Activated effector memory CD4-positive, alpha-beta T cell treated with Interleukin-2 at 50 U/mL for 16 hours (primary cell): ENCODE measurements around the gene KIF5A.
"Not testable (repeated sequence)": the region's sequence is repeated elsewhere in the genome, so short reads cannot be mapped to it uniquely, and the experiment has no call there.

Source experiments
- DNase-seq: peaks from one replicate; pipeline ENCODE4 v3.0.0-alpha.2; 2020

Gene KIF5A

DNA sequence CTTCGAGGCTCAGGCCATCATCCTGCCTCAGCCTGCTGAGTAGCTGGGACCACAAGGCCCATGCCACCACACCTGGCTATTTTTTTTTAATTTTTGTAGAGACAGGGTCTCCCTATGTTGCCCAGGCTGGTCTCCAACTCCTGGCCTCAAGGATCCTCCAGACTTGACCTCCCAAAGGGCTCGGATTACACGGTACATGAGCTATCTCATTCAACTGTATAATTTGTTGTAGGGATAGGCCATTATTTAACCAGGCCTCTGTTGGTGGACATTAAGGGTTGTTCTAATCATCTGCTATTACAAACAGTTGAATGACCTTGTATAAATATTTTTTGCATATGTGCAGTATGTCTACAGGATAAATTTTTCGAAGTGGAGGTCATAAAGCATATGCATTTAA lies 9.0 kb downstream of the KIF5A start:
- no peak for DNase-seq

DNA sequence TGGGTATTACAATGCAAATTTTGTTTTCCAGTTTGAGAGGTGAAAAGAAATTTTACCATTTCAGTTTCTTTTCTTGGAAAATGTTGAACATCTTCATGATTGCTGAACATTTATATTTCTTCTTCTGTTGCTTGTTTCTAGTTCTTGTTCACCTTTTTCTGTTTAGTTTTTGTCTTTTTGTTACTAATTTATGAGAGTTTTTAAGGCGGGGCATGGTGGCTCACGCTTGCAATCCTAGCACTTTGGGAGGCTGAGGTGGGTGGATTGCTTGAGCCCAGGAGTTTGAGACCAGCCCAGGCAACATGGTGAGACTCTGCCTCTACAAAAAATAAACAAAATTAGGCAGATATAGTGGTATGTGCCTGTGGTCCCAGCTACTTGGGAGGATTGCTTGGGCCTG lies 10.7 kb downstream of the KIF5A start:
- no peak for DNase-seq

DNA sequence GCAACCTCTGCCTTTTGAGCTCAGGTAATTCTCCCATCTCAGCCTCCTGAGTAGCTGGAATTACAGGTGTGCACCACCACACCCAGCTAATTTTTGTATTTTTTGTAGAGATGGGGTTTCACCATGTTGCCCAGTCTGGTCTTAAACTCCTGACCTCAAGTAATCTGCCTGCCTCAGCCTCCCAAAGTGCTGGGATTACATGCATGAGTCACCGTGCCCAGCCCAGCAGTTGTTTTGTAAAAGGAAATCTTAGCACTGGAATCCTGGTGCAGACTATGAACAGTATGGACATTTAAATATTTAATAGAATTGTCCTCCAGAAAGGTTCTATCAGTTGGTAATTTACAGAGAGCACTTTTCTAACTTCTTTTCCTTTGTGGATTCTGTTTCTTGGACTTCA lies 11.3 kb downstream of the KIF5A start:
- not testable (repeated sequence) for DNase-seq

DNA sequence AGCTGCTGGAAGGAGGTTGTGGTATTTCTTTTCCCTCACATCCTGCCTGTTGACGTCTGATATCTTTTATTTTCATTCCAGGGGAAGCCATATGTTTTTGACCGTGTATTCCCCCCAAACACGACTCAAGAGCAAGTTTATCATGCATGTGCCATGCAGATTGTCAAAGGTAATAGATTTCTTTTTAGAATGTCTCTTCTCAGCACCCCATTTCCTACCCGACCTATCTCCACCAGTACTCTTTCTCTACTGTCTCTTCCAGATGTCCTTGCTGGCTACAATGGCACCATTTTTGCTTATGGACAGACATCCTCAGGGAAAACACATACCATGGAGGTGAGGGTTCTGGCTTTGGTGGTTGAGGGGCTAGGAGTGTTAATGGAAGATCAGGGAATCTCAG lies 13.5 kb downstream of the KIF5A start:
- DNase-seq = no peak

DNA sequence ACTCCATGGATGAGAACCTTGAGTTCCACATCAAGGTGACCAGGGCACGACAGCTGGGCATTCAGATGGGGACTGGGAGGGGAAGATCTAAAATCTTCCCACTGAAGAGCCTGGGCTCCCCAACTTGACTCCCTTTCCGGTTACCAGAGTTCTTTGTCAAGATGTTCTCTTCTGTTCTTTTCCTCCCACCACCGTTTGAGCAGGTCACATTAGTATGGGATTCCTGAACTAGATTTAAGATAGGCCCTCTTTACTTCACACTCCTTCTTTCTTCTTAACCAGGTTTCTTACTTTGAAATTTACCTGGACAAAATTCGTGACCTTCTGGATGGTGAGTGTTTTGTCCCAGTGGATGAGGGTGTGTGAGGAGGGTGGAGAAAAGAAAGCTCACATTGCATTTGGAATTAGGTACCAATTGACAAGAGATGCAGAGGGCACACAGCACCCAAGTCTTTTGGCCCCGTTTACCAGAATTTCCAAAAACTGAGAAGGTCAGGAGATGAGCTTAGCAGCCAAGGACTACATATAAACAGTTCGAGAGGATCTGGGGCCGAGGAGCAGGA lies 14.4 kb downstream of the KIF5A start:
- no peak for DNase-seq

DNA sequence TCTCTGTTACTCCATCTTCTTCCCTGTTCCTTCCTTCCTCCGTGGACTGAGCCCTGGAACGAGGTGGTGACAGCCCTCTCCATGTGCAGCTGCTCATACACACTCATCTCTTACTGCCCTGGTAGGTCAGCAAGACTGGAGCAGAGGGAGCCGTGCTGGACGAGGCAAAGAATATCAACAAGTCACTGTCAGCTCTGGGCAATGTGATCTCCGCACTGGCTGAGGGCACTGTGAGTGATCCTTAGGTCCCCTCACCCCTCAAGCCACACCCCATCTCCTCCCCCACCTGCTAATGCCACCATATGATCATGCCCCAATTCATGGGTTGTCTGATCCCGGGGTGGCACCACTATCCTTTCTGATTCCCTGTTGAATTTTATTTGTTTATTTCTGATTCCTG lies 19.0 kb downstream of the KIF5A start:
- DNase-seq = no peak

DNA sequence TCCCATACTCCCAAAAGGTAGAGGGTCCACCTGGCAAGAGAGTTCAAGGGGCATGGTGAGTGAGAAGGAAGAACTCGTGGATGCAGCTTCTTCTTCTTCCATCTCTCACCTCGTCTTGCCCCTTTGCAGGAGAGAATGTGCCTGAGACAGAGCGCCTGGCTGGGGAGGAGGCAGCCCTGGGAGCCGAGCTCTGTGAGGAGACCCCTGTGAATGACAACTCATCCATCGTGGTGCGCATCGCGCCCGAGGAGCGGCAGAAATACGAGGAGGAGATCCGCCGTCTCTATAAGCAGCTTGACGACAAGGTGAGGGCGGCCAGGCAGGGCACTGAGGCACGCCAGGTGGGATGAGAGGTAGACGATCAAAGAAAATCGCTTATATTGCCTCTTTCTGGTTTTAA lies 20.0 kb downstream of the KIF5A start:
- DNase-seq = no peak

DNA sequence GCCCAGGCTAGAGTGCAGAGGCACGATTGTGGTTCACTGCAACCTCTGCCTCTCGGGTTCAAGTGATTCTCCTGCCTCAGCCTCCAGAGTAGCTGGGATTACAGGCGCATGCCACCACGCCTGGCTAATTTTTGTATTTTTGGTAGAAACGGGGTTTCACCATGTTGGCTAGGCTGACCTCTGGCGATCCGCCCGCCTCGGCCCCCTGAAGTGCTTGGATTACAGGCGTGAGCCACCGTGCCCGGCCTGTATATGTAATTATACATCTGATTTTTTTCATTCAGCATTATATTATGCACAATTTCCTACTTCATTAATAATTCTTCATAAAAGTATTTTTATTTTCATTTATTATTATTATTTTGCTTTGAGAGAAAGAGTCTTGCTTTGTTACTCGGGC lies 20.6 kb downstream of the KIF5A start:
- not testable (repeated sequence) for DNase-seq

DNA sequence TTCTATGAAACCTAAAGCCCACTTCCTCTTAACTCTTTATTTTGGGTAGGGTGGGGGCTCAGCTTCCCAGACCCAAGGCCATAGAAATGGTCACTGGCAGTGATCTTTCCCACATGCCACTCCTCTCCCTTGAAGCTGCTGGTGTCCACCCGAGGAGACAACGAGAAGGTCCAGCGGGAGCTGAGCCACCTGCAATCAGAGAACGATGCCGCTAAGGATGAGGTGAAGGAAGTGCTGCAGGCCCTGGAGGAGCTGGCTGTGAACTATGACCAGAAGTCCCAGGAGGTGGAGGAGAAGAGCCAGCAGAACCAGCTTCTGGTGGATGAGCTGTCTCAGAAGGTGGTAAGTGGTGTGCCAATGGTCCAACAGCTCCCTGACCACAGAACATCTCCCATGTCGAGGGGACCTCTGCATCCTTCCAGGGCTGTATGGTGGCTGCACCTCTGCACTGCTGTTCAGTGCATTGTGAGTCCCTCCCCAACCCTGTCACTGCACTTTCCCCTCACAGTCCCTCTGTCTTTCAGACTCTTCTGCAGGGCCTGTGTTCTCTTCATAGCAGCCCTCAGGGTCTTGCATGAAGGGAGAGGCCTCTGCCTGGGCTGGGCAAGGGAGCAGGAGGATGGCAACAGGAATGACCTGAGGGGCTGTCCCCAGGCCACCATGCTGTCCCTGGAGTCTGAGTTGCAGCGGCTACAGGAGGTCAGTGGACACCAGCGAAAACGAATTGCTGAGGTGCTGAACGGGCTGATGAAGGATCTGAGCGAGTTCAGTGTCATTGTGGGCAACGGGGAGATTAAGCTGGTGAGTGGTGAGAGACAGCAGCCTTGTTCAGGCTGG lies 22.3 kb downstream of the KIF5A start:
- DNase-seq = no peak

DNA sequence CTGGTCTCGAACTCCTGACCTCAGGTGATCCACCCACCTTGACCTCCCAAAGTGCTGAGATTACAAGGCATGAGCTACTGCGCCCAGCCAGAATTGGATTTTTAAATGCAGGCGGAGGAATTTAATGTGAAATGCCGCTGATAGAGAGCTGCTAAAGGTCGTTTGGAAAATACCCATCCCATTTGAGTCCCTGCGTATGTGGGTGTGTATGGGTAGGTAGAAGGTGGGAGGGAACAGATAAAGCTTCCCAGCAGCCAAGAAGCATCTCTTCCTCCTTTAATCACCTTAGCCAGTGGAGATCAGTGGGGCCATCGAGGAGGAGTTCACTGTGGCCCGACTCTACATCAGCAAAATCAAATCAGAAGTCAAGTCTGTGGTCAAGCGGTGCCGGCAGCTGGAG lies 25.0 kb downstream of the KIF5A start:
- DNase-seq = no peak

DNA sequence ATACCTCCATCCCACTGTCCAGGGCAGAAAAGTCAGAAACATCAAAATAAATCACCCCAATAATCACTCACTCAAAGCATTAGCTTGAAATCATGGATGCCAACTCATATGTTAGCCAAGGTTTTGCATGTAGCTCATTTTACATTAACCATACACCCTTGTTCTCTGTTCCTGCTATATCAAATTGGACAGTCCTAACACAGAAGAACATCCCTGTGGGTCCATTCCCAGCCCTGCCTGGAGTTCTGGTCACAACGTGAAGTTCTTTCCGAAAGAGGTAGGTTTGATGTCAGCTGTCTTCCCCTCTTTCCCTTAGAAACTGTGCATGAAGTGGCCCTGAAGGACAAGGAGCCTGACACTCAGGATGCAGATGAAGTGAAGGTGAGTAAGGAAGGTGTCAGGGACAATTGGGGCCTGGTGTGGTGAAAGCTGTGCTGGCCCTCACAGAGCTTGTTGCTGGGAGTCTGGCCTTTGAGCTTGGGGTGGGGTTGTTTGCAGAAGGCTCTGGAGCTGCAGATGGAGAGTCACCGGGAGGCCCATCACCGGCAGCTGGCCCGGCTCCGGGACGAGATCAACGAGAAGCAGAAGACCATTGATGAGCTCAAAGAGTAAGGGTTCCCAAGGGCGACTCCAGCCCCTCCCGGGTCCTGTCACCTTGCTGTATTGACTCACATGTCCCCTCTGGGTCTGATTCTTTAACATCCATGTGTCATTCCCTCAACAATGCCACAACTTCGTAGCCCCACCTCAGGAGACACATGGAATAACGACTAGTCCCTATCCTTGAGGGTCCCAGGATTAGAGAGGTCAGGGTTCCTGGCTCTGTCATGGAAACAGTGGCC lies 26.1 kb downstream of the KIF5A start:
- no peak for DNase-seq

DNA sequence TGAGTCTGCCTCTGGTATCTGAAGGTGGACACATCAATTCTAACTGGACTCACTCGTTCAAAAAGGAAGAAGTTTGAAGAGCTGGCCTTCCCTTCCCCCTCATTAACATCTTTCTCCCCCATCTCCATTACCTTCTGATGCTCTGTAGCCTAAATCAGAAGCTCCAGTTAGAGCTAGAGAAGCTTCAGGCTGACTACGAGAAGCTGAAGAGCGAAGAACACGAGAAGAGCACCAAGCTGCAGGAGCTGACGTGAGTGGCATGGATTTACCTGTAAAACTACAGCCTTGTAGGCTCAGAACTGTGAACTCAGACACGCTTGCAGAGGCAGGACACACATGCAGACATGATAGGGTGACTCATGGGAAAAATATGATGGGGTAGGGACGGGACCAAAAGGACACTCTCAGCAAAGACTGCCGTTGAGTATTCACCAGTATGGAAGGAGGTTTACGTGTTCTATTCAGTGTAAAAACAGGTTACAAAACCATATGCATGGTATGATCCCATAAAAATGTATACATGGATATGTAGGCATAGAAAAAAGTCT lies 26.8 kb downstream of the KIF5A start:
- DNase-seq = no peak

DNA sequence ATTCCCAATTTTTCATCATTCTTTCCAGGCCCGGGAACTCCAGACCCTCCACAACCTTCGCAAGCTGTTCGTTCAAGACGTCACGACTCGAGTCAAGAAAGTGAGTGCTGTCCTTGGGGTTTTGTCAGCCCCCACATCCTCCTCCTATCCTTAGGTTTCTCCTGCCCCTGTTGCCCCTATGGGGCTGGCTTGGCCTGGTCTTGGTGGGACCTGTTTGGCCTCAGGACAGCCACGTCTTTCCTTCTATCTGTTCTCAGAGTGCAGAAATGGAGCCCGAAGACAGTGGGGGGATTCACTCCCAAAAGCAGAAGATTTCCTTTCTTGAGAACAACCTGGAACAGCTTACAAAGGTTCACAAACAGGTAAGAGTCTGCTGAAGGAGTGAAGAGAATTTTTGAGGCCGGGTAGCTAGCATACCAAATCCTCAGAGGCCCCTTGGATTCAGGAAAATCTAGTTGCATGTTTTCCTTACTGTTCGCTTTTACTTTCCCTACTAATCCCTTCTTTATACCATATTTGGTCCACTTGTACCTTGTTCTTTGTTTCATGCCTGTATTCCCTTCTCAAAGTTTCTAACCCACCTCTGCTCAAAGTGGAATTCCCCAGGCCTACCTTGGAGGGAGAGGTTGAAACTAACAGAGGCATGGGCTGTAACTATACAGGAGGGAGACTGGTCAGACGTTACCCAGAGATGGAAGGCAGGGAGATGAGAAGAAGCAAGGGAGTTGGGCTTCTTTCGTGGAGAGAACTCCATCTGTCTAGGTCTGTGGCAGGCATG lies 28.3 kb downstream of the KIF5A start:
- DNase-seq = no peak

DNA sequence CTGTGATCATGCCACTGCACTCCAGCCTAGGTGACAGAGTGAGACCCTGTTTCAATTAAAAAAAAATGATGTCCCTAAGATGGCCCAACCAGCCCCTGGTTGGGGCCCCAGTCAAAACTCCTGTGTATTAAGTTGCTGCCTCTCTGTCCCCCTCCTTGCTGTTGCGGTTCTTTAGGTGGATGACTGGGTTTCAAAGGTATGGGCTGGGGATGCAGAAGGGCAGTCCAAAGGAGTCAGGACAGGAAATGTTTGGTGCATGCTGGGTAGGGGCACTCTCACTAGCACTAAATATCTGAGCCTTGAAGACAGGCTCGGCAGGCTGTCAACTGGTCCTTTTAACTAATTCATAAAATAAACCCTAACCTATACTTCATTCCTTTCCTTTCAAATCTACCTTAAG lies 29.2 kb downstream of the KIF5A start:
- no peak for DNase-seq

DNA sequence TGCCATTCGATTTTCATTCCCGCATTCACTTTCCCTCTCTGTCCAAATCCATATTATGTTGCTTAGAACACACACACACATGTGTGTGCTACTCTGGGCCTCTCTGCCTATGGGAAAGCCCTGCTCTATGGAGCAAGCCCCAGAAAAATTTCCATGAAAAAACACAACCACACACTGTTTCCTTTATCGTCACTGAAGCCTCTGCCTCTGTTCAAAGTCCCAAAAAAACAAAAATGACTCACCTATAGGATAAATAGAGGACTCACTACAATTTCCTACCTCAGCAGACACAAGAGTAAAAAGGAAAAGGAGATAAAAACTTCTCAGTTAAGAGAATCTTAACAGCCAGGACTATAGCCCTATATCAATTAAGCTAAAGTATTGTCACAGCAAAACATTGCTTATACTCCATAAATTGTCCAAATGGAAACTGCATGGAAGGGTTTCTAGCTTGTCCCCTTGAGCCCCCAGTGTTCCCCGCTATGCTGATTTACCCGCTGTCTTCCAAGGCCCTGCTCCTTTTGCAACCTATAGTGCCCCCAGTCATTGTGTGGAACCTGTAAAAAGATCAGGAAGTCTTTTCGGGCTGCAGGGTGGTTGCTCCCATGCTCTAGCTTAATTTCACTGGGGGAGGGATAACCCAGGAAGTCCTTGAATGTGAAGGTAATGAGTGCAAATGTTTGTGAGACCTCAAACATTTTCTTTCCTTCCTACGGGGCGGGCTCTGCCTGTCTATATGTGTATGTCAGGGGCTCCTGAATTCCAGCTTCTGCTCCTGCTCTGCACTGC lies 30.0 kb downstream of the KIF5A start:
- DNase-seq = no peak

DNA sequence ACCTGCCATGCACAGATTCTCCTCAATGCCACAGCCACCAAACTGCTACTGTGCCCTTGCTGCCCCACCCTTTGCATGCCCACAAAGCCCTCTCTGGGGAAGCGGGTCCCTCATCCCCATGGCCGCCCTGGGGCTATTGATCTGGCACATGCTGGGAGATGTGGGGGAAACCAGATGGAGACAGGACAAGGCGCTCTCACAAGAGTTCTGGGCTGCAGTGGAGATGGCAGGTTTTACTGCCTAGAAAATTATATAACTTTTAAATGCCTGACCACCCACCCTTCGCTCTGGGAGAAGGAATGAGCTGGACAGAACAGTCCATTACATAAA lies 30.6 kb downstream of the KIF5A start:
- no peak for DNase-seq

DNA sequence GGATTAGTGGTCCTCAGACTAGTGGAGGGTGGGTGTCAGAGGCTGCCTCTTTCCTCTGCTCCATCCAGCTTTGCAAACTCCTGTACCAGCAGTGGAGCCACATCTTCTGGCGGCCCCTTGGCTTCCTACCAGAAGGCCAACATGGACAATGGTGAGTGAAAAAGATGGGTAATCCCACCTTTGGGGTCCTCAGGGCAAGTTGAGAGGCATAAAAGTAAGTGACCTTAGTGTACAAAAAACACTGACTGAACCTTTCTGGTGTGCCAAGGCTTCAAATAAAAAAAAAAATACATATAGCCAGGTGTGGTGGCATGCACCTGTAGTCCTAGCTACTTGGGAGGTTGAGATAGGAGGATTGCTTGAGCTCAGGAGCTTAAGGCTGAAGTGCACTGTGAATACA lies 32.0 kb downstream of the KIF5A start:
- no peak for DNase-seq

DNA sequence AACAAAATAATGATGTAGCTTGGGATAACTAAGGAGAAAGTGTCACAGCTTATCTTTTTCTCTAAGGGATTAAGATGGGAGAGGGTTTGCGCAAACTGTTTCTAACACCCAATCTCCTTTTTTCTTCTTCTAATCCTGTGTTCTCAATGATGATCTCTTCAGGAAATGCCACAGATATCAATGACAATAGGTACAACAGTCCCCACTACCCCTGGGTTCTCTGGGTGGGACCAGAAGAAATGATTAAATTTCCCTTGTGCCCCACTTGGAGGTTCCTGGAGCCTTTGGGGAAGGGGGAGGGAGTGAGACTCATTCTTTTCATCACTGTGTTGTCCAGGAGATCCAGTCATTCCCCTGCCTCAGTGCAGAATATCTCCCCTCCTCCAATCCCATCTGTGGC lies 32.6 kb downstream of the KIF5A start:
- DNase-seq = no peak

DNA sequence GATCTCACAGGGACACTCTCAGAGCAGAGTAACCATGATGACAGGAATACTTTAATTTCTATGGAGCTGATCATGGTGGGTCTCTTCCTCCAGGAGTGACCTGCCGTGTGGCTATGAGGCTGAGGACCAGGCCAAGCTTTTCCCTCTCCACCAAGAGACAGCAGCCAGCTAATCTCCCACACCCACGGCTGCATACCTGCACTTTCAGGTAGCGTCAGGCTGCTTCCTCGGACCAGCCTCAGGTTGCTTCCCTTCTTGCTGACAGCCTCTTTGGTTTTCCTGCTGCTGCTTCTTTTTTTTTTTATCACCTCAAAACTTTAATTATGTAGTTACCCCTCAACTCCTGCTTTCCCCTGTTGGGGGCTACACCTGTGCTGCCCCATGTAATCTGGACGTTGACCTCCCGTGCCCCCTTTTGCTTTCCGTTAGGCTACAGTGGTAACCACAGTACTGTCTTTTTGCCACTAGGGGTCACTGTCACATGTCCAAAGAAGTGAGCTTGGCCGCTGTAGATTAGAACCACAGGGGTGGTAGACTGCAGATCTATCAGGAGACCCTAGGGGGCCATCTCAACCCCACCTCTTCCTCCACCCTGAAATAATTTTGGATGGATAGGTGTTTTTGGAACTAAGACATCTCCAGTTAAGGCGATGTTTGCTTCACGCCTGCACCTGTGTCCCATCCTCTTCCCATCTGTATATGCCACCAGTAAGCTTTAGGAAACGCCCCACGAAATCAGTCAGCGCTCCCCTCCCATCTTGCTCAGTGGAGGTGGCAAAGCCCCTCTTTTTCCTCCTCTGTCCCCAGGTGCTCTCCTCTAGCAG lies 33.4 kb downstream of the KIF5A start:
- peak; percentile 36 for DNase-seq

DNA sequence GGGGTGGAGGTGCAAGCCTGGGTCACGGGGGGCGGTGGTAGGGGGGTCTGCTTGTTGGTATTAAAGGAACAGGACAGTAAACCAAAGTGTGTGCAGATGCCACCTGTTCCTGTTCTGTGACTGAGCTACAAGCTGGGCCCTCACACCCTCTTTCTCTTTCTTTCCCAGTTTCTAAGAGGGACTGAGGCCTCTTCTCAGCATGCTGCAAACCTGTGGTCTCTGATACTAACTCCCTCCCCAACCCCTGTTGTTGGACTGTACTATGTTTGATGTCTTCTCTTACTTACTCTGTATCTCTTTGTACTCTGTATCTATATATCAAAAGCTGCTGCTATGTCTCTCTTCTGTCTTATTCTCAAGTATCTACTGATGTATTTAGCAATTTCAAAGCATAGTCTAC lies 34.2 kb downstream of the KIF5A start:
- DNase-seq = no peak

DNA sequence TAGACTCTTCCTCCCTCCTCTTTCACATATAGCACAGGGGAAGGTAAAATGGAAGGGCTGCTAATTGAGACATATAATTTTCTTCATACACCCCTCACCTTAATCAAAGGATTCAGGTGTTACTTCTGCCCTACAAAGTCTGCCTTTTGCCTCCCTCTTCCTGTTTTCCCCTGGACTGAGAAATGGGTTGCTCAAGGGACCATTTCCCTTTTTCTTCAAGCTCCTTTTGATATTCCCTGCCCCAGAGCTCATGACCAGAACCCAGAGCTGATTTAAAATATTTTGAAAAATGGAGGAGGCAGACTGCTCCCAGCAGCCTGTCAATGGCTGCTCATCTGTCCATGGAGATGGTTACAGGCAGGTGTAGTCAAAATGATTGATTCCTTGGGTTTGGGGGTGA lies 34.8 kb downstream of the KIF5A start:
- DNase-seq = no peak
